Right lobe of liver (tissue), 4 donors: ENCODE results near the gene MTIF3.

Experiments
- POLR2A ChIP-seq: fragments of 450-650 bp; IDR thresholded peaks from one replicate; pipeline ENCODE4 v1.6.1; 2017; ENCODE audit warnings: antibody characterized with exemption, mild to moderate bottlenecking
- TF ChIP-seq, protein P1 (sequence below), 4 donors: fragments of 200-600 bp in 3 of 4; fragments of 450-650 bp in 1 of 4; IDR thresholded peaks; one replicate each; pipeline versions ENCODE4 v1.5.1 to v1.8.0; 2016 to 2022; ENCODE audit warnings: antibody characterized with exemption in 4 of 4, mild to moderate bottlenecking in 2 of 4
- donor health status: DM: no; HTN: no; CAD: no.
- donor health status: DM: no; HTN: no; CAD: no.
- donor health status: DM: no; HTN: yes; CAD: no.

DNA sequence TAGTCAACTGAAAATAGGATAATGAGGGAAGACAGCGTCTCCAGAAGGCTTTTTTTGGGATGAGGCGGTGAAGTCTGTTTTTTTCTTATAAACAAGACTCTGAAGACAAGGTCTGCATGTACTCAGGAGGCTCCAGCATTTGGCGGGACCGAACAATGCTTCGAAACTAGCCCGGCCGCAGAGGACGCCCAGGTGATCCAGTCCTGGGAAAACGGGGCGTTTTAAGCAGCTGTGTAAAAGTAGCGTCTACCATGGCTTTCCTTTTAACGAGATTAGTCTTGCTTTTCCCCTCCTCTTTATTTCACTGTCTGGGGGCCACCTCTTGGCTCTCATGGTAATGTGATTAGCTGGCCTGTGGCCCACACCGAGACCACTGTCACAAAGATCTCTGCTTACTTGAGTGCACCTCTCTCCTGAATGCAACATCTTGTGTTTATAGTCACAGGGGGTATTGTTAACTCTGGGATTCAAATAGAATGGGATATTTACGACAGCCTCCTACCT is 55.3 kb downstream of the MTIF3 start:
- TF ChIP-seq, protein P1, sequence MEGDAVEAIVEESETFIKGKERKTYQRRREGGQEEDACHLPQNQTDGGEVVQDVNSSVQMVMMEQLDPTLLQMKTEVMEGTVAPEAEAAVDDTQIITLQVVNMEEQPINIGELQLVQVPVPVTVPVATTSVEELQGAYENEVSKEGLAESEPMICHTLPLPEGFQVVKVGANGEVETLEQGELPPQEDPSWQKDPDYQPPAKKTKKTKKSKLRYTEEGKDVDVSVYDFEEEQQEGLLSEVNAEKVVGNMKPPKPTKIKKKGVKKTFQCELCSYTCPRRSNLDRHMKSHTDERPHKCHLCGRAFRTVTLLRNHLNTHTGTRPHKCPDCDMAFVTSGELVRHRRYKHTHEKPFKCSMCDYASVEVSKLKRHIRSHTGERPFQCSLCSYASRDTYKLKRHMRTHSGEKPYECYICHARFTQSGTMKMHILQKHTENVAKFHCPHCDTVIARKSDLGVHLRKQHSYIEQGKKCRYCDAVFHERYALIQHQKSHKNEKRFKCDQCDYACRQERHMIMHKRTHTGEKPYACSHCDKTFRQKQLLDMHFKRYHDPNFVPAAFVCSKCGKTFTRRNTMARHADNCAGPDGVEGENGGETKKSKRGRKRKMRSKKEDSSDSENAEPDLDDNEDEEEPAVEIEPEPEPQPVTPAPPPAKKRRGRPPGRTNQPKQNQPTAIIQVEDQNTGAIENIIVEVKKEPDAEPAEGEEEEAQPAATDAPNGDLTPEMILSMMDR (IDR thresholded peaks at IDR 0.05) = no peak
- no peak for TF ChIP-seq POLR2A
